GM12872 (cell line): ENCODE measurements around the gene CDKN1C.

Source experiments
- CTCF ChIP-seq: IDR thresholded peaks from 3 replicates; pipeline ENCODE4 v1.5.1; 2011; ENCODE audit warnings: low read depth, mild to moderate bottlenecking, low read length, moderate library complexity; ENCODE audit not compliant: insufficient read depth

CDKN1C gene

GRCh38 chr11:2901854-2902783, 16.5 kb upstream of the CDKN1C start:
- no peak for TF ChIP-seq CTCF

GRCh38 chr11:2901196-2901796, 15.7 kb upstream of the CDKN1C start:
- TF ChIP-seq CTCF = no peak

- TF ChIP-seq CTCF = no peak
Observed at GRCh38 chr11:2899080-2899783, 13.7 kb upstream of the CDKN1C start.

- no peak for TF ChIP-seq CTCF
Observed at GRCh38 chr11:2898366-2899079, 12.9 kb upstream of the CDKN1C start.

- TF ChIP-seq CTCF = no peak
Observed at GRCh38 chr11:2897048-2897447, 11.5 kb upstream of the CDKN1C start.

- no peak for TF ChIP-seq CTCF
Observed at GRCh38 chr11:2896047-2896446, 10.5 kb upstream of the CDKN1C start.

GRCh38 chr11:2893935-2894334, 8.4 kb upstream of the CDKN1C start:
- no peak for TF ChIP-seq CTCF
